Measurements from ENCODE around the gene SORCS2. TPM values are rescaled to one million over a fixed set of nuclear protein-coding genes. Genes with fewer than 3 reads are reported as not detected.
A peak's percentile ranks its signal among the peaks of the same experiment; 100 is the strongest.
"Not testable (repeated sequence)": the region's sequence is repeated elsewhere in the genome, so short reads cannot be mapped to it uniquely, and the experiment has no call there.

SORCS2 gene
- total RNA-seq, 2 experiments from 2014 or later = not detected

DNA sequence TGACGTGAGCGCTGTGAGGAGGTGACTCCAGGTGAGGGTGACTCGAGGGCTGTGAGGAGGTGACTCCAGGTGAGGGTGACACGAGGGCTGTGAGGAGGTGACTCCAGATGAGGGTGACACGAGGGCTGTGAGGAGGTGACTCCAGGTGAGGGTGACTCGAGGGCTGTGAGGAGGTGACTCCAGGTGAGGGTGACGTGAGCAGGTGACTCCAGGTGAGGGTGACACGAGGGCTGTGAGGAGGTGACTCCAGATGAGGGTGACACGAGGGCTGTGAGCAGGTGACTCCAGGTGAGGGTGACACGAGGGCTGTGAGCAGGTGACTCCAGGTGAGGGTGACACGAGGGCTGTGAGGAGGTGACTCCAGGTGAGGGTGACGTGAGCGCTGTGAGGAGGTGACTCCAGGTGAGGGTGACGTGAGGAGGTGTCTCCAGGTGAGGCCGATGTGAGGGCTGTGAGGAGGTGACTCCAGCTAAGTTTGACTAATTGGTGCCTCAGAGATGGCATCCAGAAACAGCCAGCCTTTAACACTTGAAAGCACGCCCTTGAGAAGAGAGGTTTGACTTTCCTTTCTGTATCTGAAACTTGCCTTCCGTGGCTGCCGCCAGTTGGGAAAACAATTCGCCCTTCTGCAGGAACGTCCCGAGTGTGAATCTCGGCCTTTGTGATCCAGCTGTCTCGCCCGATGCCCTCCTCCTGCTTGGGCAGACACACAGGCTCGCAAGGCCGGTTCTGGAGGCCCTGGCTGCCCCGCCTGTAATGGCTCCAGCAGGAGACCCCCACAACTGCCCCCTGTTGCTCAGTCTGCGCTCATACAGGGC is 27.1 kb upstream of the SORCS2 start:
- ATAC-seq; H3K36me3 Mint-ChIP-seq (ENCODE audit: low read depth); H3K4me3 Mint-ChIP-seq; DNase-seq; H3K27me3 Mint-ChIP-seq (ENCODE audit: low read depth); H3K27ac Mint-ChIP-seq; CTCF ChIA-PET; H3K9me3 Mint-ChIP-seq (ENCODE audit: insufficient read depth); POLR2A ChIA-PET: not testable (repeated sequence)
- H3K4me1 Mint-ChIP-seq (ENCODE audit: low read depth) = peaks cover 24% of the 10 kb centered on the region

DNA sequence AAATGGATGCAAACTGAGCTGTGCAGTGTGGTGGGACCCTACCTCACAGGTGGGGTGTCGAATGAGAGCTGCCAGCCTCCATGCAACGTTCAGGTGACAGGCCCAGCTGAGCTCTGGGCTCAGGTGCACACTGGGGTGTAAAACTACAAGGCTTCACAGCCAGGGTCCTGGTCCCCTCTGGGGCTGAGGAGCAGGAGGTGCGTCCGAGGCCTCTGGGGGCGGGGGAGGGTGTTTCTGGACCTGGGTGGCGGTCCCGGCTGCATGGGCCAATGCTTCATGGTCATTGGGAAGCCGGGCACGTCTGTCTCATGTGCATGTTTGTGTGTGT is 26.5 kb upstream of the SORCS2 start:
- peaks cover 6% of the 10 kb centered on the region for H3K27me3 Mint-ChIP-seq (ENCODE audit: low read depth)
- H3K9me3 Mint-ChIP-seq (ENCODE audit: insufficient read depth) = no peaks in the 10 kb centered on the region
- ATAC-seq (no peak), DNase-seq (no peak)
- ChIA-PET CTCF (no interaction called here), POLR2A (no interaction called here)
- peaks cover 24% of the 10 kb centered on the region for H3K4me1 Mint-ChIP-seq (ENCODE audit: low read depth)
- H3K4me3 Mint-ChIP-seq = no peak overlapping the region
- no peaks in the 10 kb centered on the region for H3K36me3 Mint-ChIP-seq (ENCODE audit: low read depth)
- no peak overlapping the region for H3K27ac Mint-ChIP-seq

DNA sequence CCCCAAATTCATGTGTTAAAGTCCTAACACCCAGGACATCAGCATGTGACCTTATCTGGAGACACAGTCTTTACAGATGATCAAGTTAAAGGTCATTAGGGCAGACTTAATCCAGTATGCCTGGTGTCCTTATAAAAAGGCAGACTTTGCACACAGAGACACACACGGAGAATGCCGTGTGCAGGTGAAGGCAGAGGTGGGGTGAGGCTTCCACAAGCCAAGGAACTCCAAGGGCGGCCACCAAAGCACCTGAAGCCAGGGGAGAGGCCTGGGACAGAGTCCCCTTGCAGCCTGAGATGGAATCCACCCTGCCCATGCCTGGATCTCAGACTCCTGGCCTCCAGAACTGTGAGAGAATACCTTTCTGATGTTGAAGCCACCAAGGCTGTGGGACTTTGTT is 26.1 kb upstream of the SORCS2 start:
- Mint-ChIP-seq H3K27me3 (ENCODE audit: low read depth) (peaks cover 9% of the 10 kb centered on the region), H3K9me3 (ENCODE audit: insufficient read depth) (no peaks in the 10 kb centered on the region), H3K4me3 (no peak overlapping the region), H3K36me3 (ENCODE audit: low read depth) (no peaks in the 10 kb centered on the region), H3K27ac (no peak overlapping the region), H3K4me1 (ENCODE audit: low read depth) (peaks cover 24% of the 10 kb centered on the region)
- ChIA-PET CTCF (no interaction called here), POLR2A (no interaction called here)
- no peak for ATAC-seq
- no peak for DNase-seq

DNA sequence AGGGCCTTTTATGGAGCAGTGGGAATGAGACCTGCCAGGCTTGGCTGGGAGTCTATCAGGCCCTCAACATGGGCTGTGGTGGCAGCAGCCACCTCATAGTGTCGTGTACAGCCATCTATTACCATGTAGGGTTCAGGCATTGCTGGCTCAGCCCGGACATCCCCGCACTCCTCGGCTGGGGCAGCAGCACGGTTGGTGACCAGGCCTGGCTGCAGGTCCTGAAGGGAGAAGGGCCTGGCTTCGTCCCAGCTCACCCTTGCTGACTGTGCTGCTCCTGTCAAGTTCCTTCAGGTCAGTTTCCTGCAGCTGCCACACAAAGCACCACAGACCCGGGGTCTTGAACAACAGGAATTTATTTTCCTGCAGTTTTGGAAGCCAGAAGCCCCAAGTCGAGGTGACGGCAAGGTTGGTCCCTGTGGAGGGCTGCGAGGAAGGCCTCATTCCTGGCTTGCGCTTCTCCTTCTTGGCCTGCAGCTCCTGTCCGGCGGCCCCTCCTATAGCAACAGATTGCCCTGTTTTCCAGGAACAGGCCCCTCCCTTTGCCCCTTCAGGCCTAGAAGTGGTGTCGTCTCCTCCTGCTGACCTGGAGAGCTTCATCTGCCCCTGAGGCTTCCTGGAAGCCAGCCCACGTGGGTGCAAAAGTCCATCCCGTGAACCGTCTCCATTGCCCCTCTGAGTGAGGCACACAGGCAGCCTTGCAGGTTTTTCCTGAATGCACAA is 25.2 kb upstream of the SORCS2 start:
- POLR2A ChIA-PET = no interaction called here
- DNase-seq = no peak
- no peak overlapping the region for H3K27ac Mint-ChIP-seq

DNA sequence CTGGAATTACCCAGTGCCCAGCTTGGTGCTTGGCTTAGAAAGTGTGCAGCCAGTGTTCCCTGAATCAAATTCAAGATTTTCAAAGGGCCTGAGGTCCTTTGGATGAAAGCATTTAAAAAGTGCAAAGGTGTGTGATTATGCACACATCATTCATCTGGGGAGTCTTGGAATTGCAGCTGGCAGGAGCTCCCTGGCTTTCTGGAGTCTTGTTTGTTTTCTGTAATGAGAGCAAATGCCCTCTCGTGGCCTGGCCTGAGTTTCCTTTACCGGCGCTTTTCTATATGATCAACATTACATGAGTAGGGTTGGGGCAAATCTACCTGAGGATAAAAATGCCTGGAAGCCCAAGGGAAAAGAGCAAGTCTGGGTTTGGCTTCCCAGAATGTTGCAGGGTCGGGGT is 24.6 kb upstream of the SORCS2 start:
- H3K36me3 Mint-ChIP-seq (ENCODE audit: low read depth) = no peaks in the 10 kb centered on the region
- no peak overlapping the region for H3K4me3 Mint-ChIP-seq
- H3K27ac Mint-ChIP-seq = no peak overlapping the region
- H3K27me3 Mint-ChIP-seq (ENCODE audit: low read depth) = peaks cover 13% of the 10 kb centered on the region
- ChIA-PET POLR2A (no interaction called here), CTCF (no interaction called here)
- no peaks in the 10 kb centered on the region for H3K9me3 Mint-ChIP-seq (ENCODE audit: insufficient read depth)
- ATAC-seq = no peak
- H3K4me1 Mint-ChIP-seq (ENCODE audit: low read depth) = peaks cover 24% of the 10 kb centered on the region
- no peak for DNase-seq

More for the DNA sequence above, 25.2 kb upstream of the SORCS2 start:
- peaks cover 13% of the 10 kb centered on the region for H3K27me3 Mint-ChIP-seq (ENCODE audit: low read depth)
- ATAC-seq = no peak
- no peaks in the 10 kb centered on the region for H3K9me3 Mint-ChIP-seq (ENCODE audit: insufficient read depth)
- no peak overlapping the region for H3K4me3 Mint-ChIP-seq
- H3K36me3 Mint-ChIP-seq (ENCODE audit: low read depth) = no peaks in the 10 kb centered on the region
- H3K4me1 Mint-ChIP-seq (ENCODE audit: low read depth) = peaks cover 24% of the 10 kb centered on the region
- CTCF ChIA-PET = no interaction called here

DNA sequence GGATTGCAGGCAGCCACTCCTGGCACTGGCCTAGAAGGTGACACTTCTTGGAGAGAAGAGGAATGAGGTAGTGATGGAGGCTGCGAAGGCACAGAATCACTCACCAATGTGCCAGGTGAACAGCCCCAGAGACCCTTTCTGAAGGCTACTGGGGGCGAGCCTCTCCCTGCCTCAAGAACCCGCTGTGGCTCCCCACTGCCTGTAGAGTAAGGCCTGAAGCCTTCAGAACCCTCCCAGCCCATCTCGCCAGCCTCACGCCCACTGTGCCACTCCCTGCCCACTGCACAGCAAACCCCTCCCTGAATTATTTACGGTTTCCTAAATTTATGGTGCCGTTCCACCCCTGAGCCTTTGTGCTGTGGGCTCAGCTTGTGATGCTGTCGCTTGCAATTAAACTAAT is 24.2 kb upstream of the SORCS2 start:
- H3K4me1 Mint-ChIP-seq (ENCODE audit: low read depth) = peaks cover 24% of the 10 kb centered on the region
- no peaks in the 10 kb centered on the region for H3K9me3 Mint-ChIP-seq (ENCODE audit: insufficient read depth)
- peak overlapping the region; percentile 21 for H3K27ac Mint-ChIP-seq
- no peaks in the 10 kb centered on the region for H3K36me3 Mint-ChIP-seq (ENCODE audit: low read depth)
- peaks cover 13% of the 10 kb centered on the region for H3K27me3 Mint-ChIP-seq (ENCODE audit: low read depth)
- no peak for DNase-seq
- POLR2A ChIA-PET = no interaction called here
- CTCF ChIA-PET = no interaction called here
- ATAC-seq = no peak
- H3K4me3 Mint-ChIP-seq = no peak overlapping the region

DNA sequence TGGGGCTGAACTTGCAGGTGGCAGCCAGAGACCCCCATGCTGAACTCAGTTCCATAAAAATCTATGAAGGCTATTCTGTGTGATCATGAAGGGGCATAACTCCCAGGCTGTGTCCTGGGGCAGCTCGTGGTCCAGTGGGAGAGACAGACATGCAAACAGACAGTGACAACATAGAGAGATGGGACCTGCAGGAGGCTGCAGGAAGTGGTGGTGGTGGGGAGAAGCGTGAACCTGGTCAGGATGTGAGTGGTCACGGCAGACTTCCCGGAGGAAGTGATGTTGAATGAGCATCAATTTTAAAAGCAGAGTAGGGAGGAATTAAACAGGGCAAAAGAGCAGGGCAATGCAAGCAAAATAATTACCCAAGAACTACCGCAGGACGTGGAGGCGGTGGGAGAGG is 23.2 kb upstream of the SORCS2 start:
- peak overlapping the region; percentile 72 for H3K27ac Mint-ChIP-seq
- DNase-seq (peak; percentile 42), ATAC-seq (no peak)
- CTCF ChIA-PET = no interaction called here
- POLR2A ChIA-PET = no interaction called here
- peak overlapping the region; percentile 32 for H3K4me3 Mint-ChIP-seq
- no peaks in the 10 kb centered on the region for H3K36me3 Mint-ChIP-seq (ENCODE audit: low read depth)
- peaks cover 15% of the 10 kb centered on the region for H3K27me3 Mint-ChIP-seq (ENCODE audit: low read depth)
- H3K9me3 Mint-ChIP-seq (ENCODE audit: insufficient read depth) = no peaks in the 10 kb centered on the region
- peaks cover 24% of the 10 kb centered on the region for H3K4me1 Mint-ChIP-seq (ENCODE audit: low read depth)

DNA sequence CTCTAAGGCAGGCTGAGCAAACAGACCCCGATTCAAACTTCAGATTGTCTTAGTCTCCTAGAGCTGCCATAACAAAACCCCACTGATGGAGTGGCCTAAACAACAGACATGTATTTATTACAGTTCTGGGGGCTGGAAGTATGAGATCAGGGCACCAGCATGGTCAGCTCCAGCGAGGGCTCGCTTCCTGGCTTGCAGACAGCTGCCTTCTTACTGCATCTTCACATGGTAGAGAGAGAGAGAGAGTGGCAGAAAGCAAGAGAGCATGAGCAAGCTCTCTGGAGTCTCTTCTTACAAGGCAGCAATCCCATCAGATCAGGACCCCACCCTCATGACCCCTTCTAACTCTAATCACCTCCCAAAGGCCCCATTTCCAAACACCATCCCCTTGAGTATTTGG is 22.3 kb upstream of the SORCS2 start:
- peaks cover 24% of the 10 kb centered on the region for H3K4me1 Mint-ChIP-seq (ENCODE audit: low read depth)
- peaks cover 15% of the 10 kb centered on the region for H3K27me3 Mint-ChIP-seq (ENCODE audit: low read depth)
- ChIA-PET CTCF (no interaction called here), POLR2A (no interaction called here)
- H3K36me3 Mint-ChIP-seq (ENCODE audit: low read depth) = no peaks in the 10 kb centered on the region
- no peak for DNase-seq
- no peak for ATAC-seq
- no peak overlapping the region for H3K27ac Mint-ChIP-seq
- no peak overlapping the region for H3K4me3 Mint-ChIP-seq
- H3K9me3 Mint-ChIP-seq (ENCODE audit: insufficient read depth) = no peaks in the 10 kb centered on the region

DNA sequence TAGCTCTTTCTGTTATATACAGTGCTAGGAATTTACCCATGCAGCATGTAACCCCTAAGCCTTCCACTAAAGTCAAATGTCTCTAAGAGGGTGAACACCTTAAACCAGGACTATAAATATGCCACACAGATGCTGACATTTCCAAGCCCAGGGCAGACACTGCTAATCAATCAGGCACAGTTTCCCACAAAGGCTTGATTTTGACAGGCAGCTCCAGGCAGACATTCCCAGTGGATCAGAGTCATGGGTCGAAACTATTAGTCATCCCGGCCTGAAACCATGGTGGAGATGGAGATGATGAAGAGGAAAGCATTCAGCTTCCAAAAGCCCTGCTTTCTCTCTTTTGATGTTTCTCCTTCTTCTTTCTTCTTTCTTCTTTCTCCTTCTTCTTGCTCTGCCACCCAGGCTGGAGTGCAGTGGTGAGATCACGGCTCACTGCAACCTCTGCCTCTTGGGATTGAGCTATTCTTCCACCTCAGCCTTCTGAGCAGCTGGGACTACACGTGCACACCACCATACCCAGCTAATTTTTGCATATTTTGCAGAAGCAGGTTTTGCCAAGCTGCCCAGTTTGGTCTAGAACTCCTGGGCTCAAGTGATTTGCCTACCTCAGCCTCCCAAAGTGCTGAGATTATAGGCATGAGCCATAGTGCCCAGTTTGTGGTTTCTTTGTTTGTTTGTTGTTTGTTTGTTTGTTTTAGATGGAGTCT is 21.0 kb upstream of the SORCS2 start:
- ATAC-seq (no peak), DNase-seq (no peak)
- H3K27ac Mint-ChIP-seq = no peak overlapping the region
- H3K36me3 Mint-ChIP-seq (ENCODE audit: low read depth) = no peaks in the 10 kb centered on the region
- H3K27me3 Mint-ChIP-seq (ENCODE audit: low read depth) = peaks cover 20% of the 10 kb centered on the region
- CTCF ChIA-PET = interaction anchor here (1.5 kb wide), 1 partner anchor 69 kb away, joined by 3 read pairs; no protein-coding TSS in a partner anchor
- POLR2A ChIA-PET = no interaction called here
- H3K4me3 Mint-ChIP-seq = no peak overlapping the region
- peaks cover 24% of the 10 kb centered on the region for H3K4me1 Mint-ChIP-seq (ENCODE audit: low read depth)
- no peaks in the 10 kb centered on the region for H3K9me3 Mint-ChIP-seq (ENCODE audit: insufficient read depth)

DNA sequence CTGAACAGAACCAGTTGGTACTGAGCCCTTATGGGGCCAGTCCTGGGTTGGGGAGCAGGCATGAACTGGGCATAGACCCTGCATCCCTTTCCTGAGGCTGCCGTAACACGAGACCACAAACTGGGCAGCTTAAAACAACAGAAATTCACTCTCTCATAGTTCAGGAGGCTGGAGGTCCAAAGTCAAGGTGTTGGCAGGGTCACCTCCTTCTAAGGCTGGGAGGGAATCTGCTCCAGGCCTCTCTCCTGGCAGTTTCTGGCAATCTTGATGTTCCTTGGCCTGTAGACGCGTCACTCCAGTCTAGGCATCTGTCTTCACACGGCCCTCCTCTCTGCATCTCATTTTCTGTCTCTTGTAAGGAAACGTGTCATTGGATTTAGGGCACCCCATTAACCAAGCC is 19.8 kb upstream of the SORCS2 start:
- ATAC-seq (no peak), DNase-seq (no peak)
- peaks cover 30% of the 10 kb centered on the region for H3K27me3 Mint-ChIP-seq (ENCODE audit: low read depth)
- ChIA-PET CTCF (interaction anchor here (0.9 to 1.3 kb wide), 2 partner anchors 13 to 71 kb away, joined by 3 read pairs; no protein-coding TSS in a partner anchor), POLR2A (no interaction called here)
- H3K27ac Mint-ChIP-seq = no peak overlapping the region
- H3K9me3 Mint-ChIP-seq (ENCODE audit: insufficient read depth) = no peaks in the 10 kb centered on the region
- no peak overlapping the region for H3K4me3 Mint-ChIP-seq
- H3K4me1 Mint-ChIP-seq (ENCODE audit: low read depth) = peaks cover 24% of the 10 kb centered on the region
- H3K36me3 Mint-ChIP-seq (ENCODE audit: low read depth) = no peaks in the 10 kb centered on the region

DNA sequence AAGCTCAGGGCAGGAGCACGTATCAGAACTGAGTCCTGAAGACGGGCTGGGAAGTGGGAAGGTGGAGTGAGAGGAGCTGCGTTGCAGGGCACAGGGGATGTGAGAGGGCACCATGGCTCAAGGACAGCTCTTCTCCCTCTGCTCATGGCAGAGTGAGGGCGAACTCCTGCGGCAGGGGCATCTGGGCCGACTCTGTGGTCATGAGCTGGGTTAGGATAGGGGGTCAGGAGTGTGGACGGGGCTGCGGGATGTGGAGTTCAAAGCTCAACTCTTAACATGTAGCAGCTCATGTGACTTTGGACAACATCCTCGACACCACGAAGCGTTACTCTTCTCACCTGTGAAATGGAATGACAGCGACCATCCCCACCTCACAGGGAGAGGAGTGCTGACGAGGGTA is 19.4 kb upstream of the SORCS2 start:
- H3K36me3 Mint-ChIP-seq (ENCODE audit: low read depth) = no peaks in the 10 kb centered on the region
- peaks cover 33% of the 10 kb centered on the region for H3K27me3 Mint-ChIP-seq (ENCODE audit: low read depth)
- no peak overlapping the region for H3K4me3 Mint-ChIP-seq
- no peak for ATAC-seq
- POLR2A ChIA-PET = no interaction called here
- H3K27ac Mint-ChIP-seq = no peak overlapping the region
- H3K9me3 Mint-ChIP-seq (ENCODE audit: insufficient read depth) = no peaks in the 10 kb centered on the region
- DNase-seq = no peak
- peaks cover 23% of the 10 kb centered on the region for H3K4me1 Mint-ChIP-seq (ENCODE audit: low read depth)
- CTCF ChIA-PET = interaction anchor here (1.3 kb wide), 1 partner anchor 72 kb away, joined by 3 read pairs; no protein-coding TSS in a partner anchor

DNA sequence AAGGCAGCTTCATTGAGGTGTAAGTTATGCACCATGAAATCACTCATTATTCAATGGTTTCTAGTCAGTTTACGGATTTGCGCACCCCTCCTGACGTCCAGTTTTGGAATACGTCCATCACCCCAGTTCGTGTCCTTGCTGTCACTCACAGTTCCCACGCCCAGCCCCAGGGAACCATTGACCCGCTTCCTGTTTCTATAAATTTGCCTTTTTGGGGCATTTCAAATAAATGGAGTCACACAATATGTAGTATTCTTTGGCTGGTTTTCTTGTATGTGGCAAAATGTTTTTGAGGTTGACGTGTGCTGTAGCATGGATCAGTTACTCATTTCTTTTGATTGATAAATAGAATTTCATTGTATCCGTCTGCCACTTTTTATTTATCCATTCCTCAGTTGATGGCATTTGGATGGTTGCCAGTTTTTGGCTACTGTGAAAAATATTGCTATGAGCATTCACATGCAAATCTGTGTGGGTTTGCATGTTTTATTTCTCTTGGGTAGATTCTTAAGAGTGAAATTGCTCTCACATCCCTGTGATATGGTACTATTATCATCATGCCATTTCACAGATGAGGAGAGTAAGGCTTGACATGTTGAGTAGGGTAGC is 18.4 kb upstream of the SORCS2 start:
- H3K4me1 Mint-ChIP-seq (ENCODE audit: low read depth) = peaks cover 13% of the 10 kb centered on the region
- peaks cover 35% of the 10 kb centered on the region for H3K27me3 Mint-ChIP-seq (ENCODE audit: low read depth)
- no peak for ATAC-seq
- no peak overlapping the region for H3K27ac Mint-ChIP-seq
- H3K36me3 Mint-ChIP-seq (ENCODE audit: low read depth) = no peaks in the 10 kb centered on the region
- CTCF ChIA-PET = interaction anchor here (1.3 kb wide), 1 partner anchor 73 kb away, joined by 3 read pairs; no protein-coding TSS in a partner anchor
- POLR2A ChIA-PET = no interaction called here
- H3K4me3 Mint-ChIP-seq = no peak overlapping the region
- no peak for DNase-seq
- H3K9me3 Mint-ChIP-seq (ENCODE audit: insufficient read depth) = no peaks in the 10 kb centered on the region

All from activated CD8-positive, alpha-beta T cell treated with anti-CD3 and anti-CD28 coated beads, Interleukin-2, amount 10 ng/mL, durations not matched to agents 7 days and 5 days (primary cell).